K562 (cell line): ENCODE data around the gene HSDL2. TPM values are rescaled to one million over a fixed set of nuclear protein-coding genes. Genes with fewer than 3 reads are reported as not detected.
"Not testable (repeated sequence)": the region's sequence is repeated elsewhere in the genome, so short reads cannot be mapped to it uniquely, and the experiment has no call there.

Experiments
- ATAC-seq: fragments of 200-7000 bp; cut with Tn5 transposase; 3 replicates; pipeline ENCODE4 v1.9.1; 2020; ENCODE audit warnings: moderate library complexity
- BruUV-seq: library from RNA; stranded (reverse); fragments of 400-500 nt; replicated peaks from 2 replicates; lab custom pipeline; 2021; lab: Mats Ljungman, UMichigan
- CTCF ChIA-PET: fragments of 300-600 bp; formaldehyde crosslinking; extraction: SDS; loops from one replicate; lab custom pipeline; 2021; ENCODE audit warnings: low intra/inter-chr PET ratio; lab: Yijun Ruan, JAX
- POLR2A ChIA-PET: fragments of 300-600, 350-650 bp; sonication (Branson Sonifier 250); formaldehyde crosslinking; extraction: SDS; loops from one replicate; lab custom pipeline; 2021; ENCODE audit warnings: antibody characterized with exemption, inconsistent platforms; lab: Yijun Ruan, JAX
- DNase-seq, 4 experiments: peaks; one replicate each; pipeline versions ENCODE4 v3.0.0 to v3.0.0-alpha.2; 2011 to 2018; ENCODE audit warnings: low spot score in 3 of 4, mixed read lengths in 3 of 4; ENCODE audit errors: extremely low read depth in 1 of 4
- FAIRE-seq: peaks from 2 replicates; lab custom pipeline; 2011; peaks lifted over from hg19 to GRCh38; lab: Jason Lieb, UNC
- H2AFZ ChIP-seq: 2 replicates; pipeline ENCODE4 v1.6.0; 2011; ENCODE audit warnings: low read depth, low read length, control low read depth, inconsistent platforms
- H3K27ac ChIP-seq: fragments of 200-600 bp; 3 replicates; pipeline ENCODE4 v1.8.0; 2011; ENCODE audit warnings: low read depth, mild to moderate bottlenecking, control low read depth, inconsistent platforms, low read length, moderate library complexity, mixed read lengths; ENCODE audit errors: extremely low read depth
- H3K27me3 ChIP-seq, 2 experiments: fragments of 300-600 bp in 1 of 2; 2 replicates in 1 of 2; 3 replicates in 1 of 2; pipeline versions ENCODE4 v1.6.0 to v1.8.0; 2011; ENCODE audit warnings: inconsistent platforms in 2 of 2, low read length in 2 of 2, mild to moderate bottlenecking in 1 of 2, mixed read lengths in 1 of 2, moderate library complexity in 1 of 2; ENCODE audit not compliant: control insufficient read depth in 2 of 2, insufficient read depth in 2 of 2
- H3K36me3 ChIP-seq: fragments of 300-600 bp; 3 replicates; pipeline ENCODE4 v1.8.0; 2011; ENCODE audit warnings: mild to moderate bottlenecking, low read length, inconsistent platforms; ENCODE audit not compliant: control insufficient read depth, insufficient read depth
- H3K4me1 ChIP-seq, 2 experiments: fragments of 200-600 bp in 1 of 2; replicated peaks in 1 of 2; 2 replicates in 1 of 2; 3 replicates in 1 of 2; pipeline versions ENCODE4 v1.5.1 to v1.8.0; 2011; ENCODE audit warnings: inconsistent platforms in 2 of 2, low read length in 2 of 2, mild to moderate bottlenecking in 1 of 2, mixed read lengths in 1 of 2, moderate library complexity in 1 of 2; ENCODE audit not compliant: control insufficient read depth in 2 of 2, insufficient read depth in 2 of 2
- H3K4me2 ChIP-seq: 2 replicates; pipeline ENCODE4 v1.6.1; 2011; ENCODE audit warnings: low read length, control low read depth, inconsistent platforms, mixed read lengths; ENCODE audit not compliant: insufficient read depth
- H3K4me3 ChIP-seq: fragments of 200-600 bp; sonication (generic), shearing (Covaris generic); 2 replicates; pipeline ENCODE4 v1.5.1; 2016; ENCODE audit warnings: control low read depth, inconsistent platforms
- H3K79me2 ChIP-seq: fragments of 200-600 bp; 3 replicates; pipeline ENCODE4 v1.8.0; 2011; ENCODE audit warnings: low read length, inconsistent platforms; ENCODE audit not compliant: control insufficient read depth, insufficient read depth
- H3K9ac ChIP-seq, 2 experiments: 2 replicates each; pipeline versions ENCODE4 v1.6.0 to v1.6.1; 2011; ENCODE audit warnings: low read depth in 2 of 2, low read length in 2 of 2, control low read depth in 1 of 2, inconsistent platforms in 1 of 2, mild to moderate bottlenecking in 1 of 2, mixed read lengths in 1 of 2; ENCODE audit not compliant: insufficient read depth in 1 of 2
- H3K9me1 ChIP-seq: one replicate; pipeline ENCODE4 v1.6.0; 2011; ENCODE audit warnings: inconsistent platforms, mild to moderate bottlenecking, low read length, moderate library complexity; ENCODE audit not compliant: control insufficient read depth, insufficient read depth
- H3K9me3 ChIP-seq: replicated peaks from 2 replicates; pipeline ENCODE4 v1.5.1; 2011; ENCODE audit warnings: low read depth, low read length, inconsistent platforms; ENCODE audit not compliant: control insufficient read depth, insufficient read depth
- H4K20me1 ChIP-seq: replicated peaks from 2 replicates; pipeline ENCODE4 v1.6.1; 2011; ENCODE audit warnings: low read length, inconsistent platforms, mixed read lengths; ENCODE audit not compliant: control insufficient read depth, insufficient read depth
- ATF3 ChIP-seq, 2 experiments: fragments of 450-650 bp in 1 of 2; sonication (generic) in 1 of 2; formaldehyde crosslinking in 1 of 2; IDR thresholded peaks in 1 of 2; conservative IDR thresholded peaks in 1 of 2; 2 replicates each; pipeline versions ENCODE4 v1.6.1 to v1.8.1; 2016 to 2023; ENCODE audit warnings: mild to moderate bottlenecking in 2 of 2, moderate library complexity in 2 of 2, inconsistent platforms in 1 of 2, missing genetic modification reagents in 1 of 2
- ZNF316 ChIP-seq: fragments of 450-650 bp; IDR thresholded peaks from 2 replicates; pipeline ENCODE4 v1.6.1; 2016
- WGBS: fragments of 100-300 bp; shearing (Covaris generic); methylation state at CpG from one replicate; pipeline ENCODE4 v1.1.6; 2016; ENCODE audit warnings: low coverage, mixed read lengths; ENCODE audit not compliant: insufficient coverage; ENCODE audit errors: missing lambda C conversion rate; 5-methylcytosine and 5-hydroxymethylcytosine counted together
- in situ Hi-C: fragments of 300-500 bp; cut with MboI; formaldehyde crosslinking; loops from 4 replicates; pipeline ENCODE4 v1.15.0; 2018; ENCODE audit warnings: inconsistent platforms, mixed read lengths
- intact Hi-C: fragments of 100-400 bp; cut with micrococcal nuclease; formaldehyde crosslinking; loops from 2 replicates; pipeline ENCODE4 v1.14.2; 2022
- polyA plus RNA-seq, 8 experiments: library from polyadenylated mRNA; depleted of rRNA in 4 of 8; stranded (reverse) in 5 of 8; unstranded in 3 of 8; fragments of >200 nt; fragmentation: Nextera tagmentation in 2 of 8; fragmentation: Illumina TruSeq in 1 of 8; extraction: Ambion mirVana in 2 of 8; extraction: Trizol in 1 of 8; gene quantifications; 2 replicates each; pipeline versions ENCODE4 v1.2.1 to v1.2.3, GENCODE V29; 2011 to 2014; ENCODE audit warnings: inconsistent platforms in 1 of 8, missing spikeins in 1 of 8
- total RNA-seq, 7 experiments: library from RNA; depleted of rRNA in 6 of 7; stranded (reverse); fragments of >200 nt in 6 of 7; fragmentation: Illumina TruSeq in 2 of 7; extraction: Trizol in 2 of 7; gene quantifications; 2 replicates each; pipeline versions ENCODE4 v1.2.1 to v1.2.3, GENCODE V29; 2011 to 2021; ENCODE audit warnings: low replicate concordance in 1 of 7

The HSDL2 gene
- total and polyA plus RNA-seq, 9 of the 15 experiments (the other 6 are each of a cell fraction or from before 2014, with no cell fraction given), result 22.8 to 74.1 (median 35.6) TPM

GRCh38 chr9:112387115-112387514, 7.2 kb downstream of the HSDL2 start:
- Histone ChIP-seq H3K4me1 (peaks cover 3 to 6% of the 10 kb centered on the region in 2 experiments; a peak in 2 of 5 replicates), H3K79me2 (peaks cover 33% of the 10 kb centered on the region), H3K36me3 (peaks cover 19% of the 10 kb centered on the region; the same call in 1 of the 3 replicates), H4K20me1 (no peaks in the 10 kb centered on the region), H3K4me3 (no peak overlapping the region), H3K9me3 (no peaks in the 10 kb centered on the region), H2AFZ (no peak overlapping the region)
- DNase-seq (no peak), ATAC-seq (no peak), FAIRE-seq (no peak)
- intact Hi-C loops, result no loop called here
- ChIA-PET CTCF (no interaction called here), POLR2A (interaction anchor here (0.6 kb wide), 1 partner anchor 30 kb away, joined by 3 read pairs; no protein-coding TSS in a partner anchor)
- no TSS peak for BruUV-seq
- TF ChIP-seq ATF3 (IDR thresholded peaks at IDR 0.05) (no peak), ATF3 (CRISPR knock-in tag; conservative IDR thresholded peaks at IDR 0.05) (no peak), ZNF316 (no peak)
- TF ChIP-seq, all 486 proteins: peak for 0
- Histone ChIP-seq H3K27ac (no peak overlapping the region), H3K27me3 (no peaks in the 10 kb centered on the region), H3K9me1 (no peaks in the 10 kb centered on the region), H3K9ac (no peak overlapping the region), H3K4me2 (no peak overlapping the region)
- in situ Hi-C loops, result no loop called here
- 86% methylated on average over 3 of the region's 3 CpGs for WGBS

- FAIRE-seq, in situ Hi-C loops, BruUV-seq, ATAC-seq, H3K9me1 ChIP-seq, H3K9ac ChIP-seq, H2AFZ ChIP-seq, H3K9me3 ChIP-seq, H3K4me2 ChIP-seq, intact Hi-C loops, CTCF ChIA-PET, H3K27ac ChIP-seq, DNase-seq, H4K20me1 ChIP-seq, H3K27me3 ChIP-seq, H3K79me2 ChIP-seq, H3K4me3 ChIP-seq, H3K4me1 ChIP-seq: not testable (repeated sequence)
- H3K36me3 ChIP-seq, result peaks cover 14% of the 10 kb centered on the region; the same call in 1 of the 3 replicates
- POLR2A ChIA-PET, result interaction anchor here (0.7 to 1.4 kb wide), 2 partner anchors 10 to 11 kb away, joined by 3 read pairs; partner anchors contain the start of gene HSDL2
- WGBS, result 100% methylated on average over 3 of the region's 3 CpGs
These were observed 10.0 kb downstream of the HSDL2 start for GRCh38 chr9:112389897-112390296.

- not testable (repeated sequence) for FAIRE-seq
- 51% methylated on average over 4 of the region's 4 CpGs for WGBS
These were observed 12.1 kb downstream of the HSDL2 start for GRCh38 chr9:112391936-112392560.

More at GRCh38 chr9:112391936-112392560, 12.1 kb downstream of the HSDL2 start:
- H3K27me3 ChIP-seq, H2AFZ ChIP-seq, DNase-seq, BruUV-seq, intact Hi-C loops, H3K79me2 ChIP-seq, ATAC-seq, H3K4me3 ChIP-seq, H3K36me3 ChIP-seq, H3K27ac ChIP-seq, H4K20me1 ChIP-seq, H3K9me3 ChIP-seq, in situ Hi-C loops, H3K4me1 ChIP-seq, CTCF ChIA-PET, POLR2A ChIA-PET, H3K9ac ChIP-seq, H3K9me1 ChIP-seq, H3K4me2 ChIP-seq: not testable (repeated sequence)
